ENCODE measurements around the gene EYA3.

The EYA3 gene

GRCh38 chr1:28070725-28071593 is 17.5 kb downstream of the EYA3 start:
- DNase-seq, result no peak

DNA sequence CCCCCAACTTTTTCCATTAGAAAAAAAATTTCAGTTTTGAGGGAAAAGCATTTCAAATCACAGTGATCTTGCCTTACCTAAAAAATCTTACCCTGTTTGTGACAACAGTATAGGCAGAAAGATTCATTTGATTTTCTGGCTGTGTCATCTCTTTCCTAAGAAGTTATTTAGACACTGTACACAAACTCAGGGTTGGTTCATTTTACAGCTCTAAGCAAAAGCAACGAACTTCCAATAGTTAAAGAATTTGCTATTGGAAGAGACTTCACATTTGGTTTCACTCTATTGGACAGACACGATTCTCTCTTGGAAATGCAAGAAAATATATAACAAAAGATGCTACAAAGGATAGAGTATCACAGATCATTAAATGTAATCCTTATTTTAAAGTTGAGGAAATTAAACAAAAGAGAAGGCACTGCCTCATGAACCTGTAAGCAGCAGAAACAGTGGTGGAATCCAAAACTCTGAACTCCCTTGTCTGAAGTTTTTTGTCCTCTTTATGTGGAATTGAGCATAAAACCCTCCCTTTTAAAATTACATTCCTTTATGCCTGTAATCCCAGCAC is 20.8 kb downstream of the EYA3 start:
- no peak for DNase-seq

- DNase-seq, result no peak
Measured at GRCh38 chr1:28066393-28067154, 21.8 kb downstream of the EYA3 start.

- no peak for DNase-seq
Measured at GRCh38 chr1:28064064-28064463, 24.3 kb downstream of the EYA3 start.

GRCh38 chr1:28062806-28063205 is 25.6 kb downstream of the EYA3 start:
- DNase-seq, result no peak

- DNase-seq, result no peak
Measured at GRCh38 chr1:28058971-28059878, 29.2 kb downstream of the EYA3 start.

GRCh38 chr1:28058168-28058567 is 30.2 kb downstream of the EYA3 start:
- peak; percentile 9 for DNase-seq

DNA sequence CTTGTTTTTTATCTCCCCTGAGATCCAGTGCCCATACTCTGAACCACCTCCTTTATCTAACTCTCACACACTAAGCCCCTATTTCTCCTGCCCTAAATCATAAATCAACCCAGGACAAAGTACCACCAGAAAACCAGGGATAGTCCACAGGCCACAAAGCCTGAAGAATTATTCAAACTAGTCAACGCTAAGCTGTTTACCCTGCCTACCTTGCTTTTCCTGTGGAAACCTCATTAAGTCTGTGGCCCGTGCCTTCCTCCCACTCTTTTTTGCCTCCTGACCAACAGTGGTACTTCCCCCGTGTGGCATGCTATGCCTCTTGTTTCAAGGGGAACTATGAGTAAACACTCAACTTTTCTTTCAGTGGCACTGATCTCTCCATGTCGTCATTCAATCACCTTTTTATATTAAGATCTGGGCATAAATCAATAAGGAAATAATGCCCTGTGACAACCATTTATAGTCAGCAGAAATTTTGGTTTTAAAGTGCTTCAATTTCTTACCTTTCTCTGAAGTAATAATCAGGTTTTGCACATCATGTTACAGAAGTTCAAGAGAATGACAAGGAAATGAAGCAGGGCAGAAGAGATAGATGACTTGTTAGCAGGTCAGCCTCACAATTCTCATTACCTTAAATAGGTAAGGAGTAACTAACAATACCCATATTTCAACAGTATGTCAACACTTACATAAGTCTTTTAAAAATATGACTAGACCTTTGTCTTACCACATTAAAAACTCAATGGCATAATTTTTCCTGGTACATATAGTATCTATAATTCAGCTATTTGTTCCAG is 32.1 kb downstream of the EYA3 start:
- no peak for DNase-seq

GRCh38 chr1:28050776-28051175 is 37.6 kb downstream of the EYA3 start:
- DNase-seq, result no peak

- no peak for DNase-seq
Measured at GRCh38 chr1:28046716-28047115, 41.7 kb downstream of the EYA3 start.

DNA sequence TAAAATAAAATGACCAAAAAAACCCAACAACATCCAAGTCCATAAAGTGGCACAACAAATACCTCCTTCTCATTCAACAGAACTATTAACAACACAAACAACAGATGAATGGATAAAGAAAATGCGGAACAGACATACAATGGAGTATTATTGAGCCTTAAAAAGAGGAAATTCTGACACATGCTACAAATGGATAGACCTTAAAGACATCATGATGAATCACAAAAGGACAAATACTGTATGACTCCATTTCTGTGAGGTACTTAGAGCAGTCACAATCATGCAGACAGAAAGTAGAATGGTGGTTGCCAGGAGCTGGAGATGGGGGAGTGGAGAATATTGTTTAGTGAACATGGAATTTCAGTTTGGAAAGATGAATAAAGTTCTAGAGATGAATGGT is 42.6 kb downstream of the EYA3 start:
- DNase-seq, result no peak

DNA sequence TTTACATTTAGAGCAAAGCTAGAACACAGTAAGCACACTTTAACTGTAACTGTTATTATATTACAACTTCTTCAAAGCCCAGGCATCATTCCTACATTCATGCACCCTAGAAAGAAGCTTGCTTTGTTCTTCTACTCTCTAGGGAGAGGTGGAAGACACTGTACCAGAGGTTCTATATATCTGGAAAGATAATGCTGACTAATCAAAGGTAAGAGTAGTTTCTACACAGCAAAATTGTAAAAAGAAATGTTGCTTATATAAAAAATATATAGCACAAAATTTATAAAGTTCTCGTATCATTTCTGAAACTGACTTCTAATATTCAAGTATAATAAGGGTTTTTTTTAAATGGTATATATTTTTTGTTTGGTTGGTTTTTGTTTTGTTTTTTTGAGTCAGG is 44.0 kb downstream of the EYA3 start:
- DNase-seq, result no peak

DNA sequence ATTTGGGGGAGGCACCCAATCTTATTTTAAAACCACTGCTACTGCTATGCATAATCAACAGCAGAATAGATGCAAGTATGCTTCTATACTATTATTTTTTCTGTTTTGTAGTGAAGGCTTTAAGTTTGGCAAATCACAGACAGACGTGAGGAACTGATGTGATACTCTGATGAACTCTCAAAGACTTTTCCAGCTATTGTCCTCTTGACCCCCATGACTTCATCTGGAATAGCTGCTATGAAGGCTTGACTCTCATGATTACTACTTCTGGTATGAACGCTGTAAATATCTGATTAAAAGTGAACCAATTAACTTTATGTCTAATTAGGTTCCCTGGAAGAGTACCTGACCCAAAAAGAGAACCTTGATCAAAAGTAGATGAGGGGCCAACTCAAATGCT is 49.1 kb downstream of the EYA3 start:
- no peak for DNase-seq

GRCh38 chr1:28037946-28038345 is 50.5 kb downstream of the EYA3 start:
- DNase-seq, result no peak

DNA sequence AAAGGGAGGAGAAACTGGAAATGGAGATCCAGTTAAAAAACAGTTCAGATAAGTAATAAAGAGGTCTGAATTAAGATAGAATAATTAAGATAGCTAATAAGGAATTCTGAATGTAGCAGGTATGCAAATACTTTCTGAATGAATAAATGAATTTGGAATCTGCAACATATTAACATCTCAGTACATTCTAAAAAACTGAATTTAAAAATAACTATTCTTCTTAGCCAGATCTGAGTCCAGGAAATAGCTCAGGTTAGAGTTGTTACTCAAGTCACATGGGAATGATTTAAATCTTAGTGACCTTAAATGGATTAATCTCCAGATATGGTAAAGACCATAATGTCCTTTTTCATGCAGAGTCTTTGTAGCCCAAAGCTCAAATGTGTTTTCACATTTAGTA is 51.2 kb downstream of the EYA3 start:
- no peak for DNase-seq

DNA sequence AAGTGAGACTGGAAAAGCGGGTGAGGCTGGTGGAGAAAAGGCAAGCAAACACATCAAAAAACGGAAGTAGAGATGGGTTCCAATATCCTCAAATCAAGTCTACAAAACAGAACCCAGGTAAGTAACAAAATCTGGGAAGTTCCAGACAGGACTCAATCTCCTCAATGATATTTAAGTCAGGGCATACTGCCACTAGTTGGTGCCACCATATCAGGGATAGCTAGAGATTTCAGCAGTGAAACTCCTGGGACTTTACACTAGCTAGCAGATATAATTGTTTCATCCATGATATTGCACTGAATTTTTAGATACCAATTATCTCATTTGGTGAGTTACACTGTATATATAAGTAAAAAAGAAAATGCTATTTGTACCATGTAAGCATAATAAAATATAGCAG is 52.0 kb downstream of the EYA3 start:
- no peak for DNase-seq

- no peak for DNase-seq
Measured at GRCh38 chr1:28035420-28035819, 53.0 kb downstream of the EYA3 start.

DNA sequence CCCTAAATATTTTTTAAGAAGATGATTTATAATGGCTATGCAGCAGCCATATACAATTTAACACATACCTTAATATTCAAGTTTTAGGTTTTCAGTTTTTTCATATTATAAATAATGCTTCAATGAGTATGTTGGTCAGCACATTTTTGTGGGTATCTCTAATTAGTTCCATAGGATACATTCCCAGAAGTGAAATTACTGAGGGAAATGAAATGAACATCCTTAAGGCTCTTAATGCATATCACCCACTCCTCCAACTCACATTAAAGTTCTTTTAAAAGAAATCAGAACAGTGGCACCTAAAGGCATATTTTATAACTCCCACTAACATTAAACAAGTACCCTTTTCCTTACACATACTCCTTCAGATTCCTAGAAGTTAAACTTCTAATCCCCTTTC is 56.1 kb downstream of the EYA3 start:
- no peak for DNase-seq

DNA sequence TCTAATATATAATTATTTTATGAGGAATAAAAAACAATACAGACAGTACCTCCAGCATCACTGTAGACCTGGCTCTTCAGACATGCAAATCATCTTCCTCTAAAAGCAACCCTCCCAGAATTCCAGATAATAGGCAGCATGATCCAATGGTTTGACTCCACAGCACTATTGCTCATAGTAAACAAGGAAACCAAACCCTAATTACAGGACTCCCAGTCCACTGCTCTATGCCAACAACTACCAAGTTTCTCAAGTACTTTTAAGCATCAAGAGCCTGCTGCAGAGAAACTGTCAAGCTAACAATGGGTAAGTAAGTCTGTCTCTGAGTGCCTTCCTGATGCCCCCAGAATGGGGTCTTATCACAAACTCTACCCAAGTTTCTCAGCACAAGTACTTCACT is 57.2 kb downstream of the EYA3 start:
- no peak for DNase-seq

DNA sequence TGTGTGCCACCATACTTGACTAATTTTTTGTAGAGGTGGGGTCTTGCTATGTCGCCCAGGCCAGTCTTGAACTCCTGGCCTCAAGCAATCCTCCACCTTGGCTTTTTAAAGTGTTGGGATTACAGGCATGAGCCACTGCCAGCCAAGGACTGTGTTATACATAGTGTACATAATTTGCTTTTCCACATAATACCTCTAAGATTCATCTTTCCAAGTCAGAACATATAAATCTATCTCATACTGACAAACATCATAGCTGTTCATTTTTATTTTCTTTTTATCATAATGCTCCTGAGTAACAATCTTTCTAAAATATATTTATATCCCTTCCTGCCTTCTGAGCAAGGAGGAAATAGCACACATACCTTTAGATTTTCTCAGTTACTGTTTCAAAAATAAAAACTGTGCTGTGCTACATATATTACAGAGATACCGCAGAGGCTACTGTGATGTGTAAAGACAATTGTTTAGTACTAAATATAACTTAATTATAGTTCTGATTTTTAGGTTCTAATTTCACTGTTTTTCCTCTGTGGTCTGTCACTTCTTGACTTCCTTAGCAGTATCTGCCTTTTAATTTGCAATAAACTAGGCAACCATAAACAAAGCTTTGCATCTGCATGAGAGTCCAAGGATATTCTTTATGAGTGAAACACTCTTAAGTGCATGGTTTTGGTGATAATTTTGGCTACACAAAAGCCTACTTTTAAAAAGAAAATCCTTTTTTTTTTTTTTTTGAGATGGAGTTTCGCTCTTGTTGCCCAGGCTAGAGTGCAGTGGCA is 59.3 kb downstream of the EYA3 start:
- DNase-seq, result no peak

GRCh38 chr1:28027660-28028059 is 60.8 kb downstream of the EYA3 start:
- DNase-seq, result no peak
